Smooth muscle cell (in vitro differentiated cells): Measurements from ENCODE around the gene SLC4A11. TPM values are rescaled to one million over a fixed set of nuclear protein-coding genes. Genes with fewer than 3 reads are reported as not detected.

Experiments used
- DNase-seq: peaks from one replicate; lab custom pipeline; 2025; ENCODE audit not compliant: unreplicated experiment; lab: John Stamatoyannopoulos, UW
- H2AFZ ChIP-seq: fragments of 200-600 bp; sonication (generic); 2 replicates; pipeline ENCODE4 v1.6.0; 2016; ENCODE audit warnings: antibody characterized with exemption, low read depth, mild to moderate bottlenecking
- H3F3A ChIP-seq: fragments of 200-600 bp; sonication (generic); 2 replicates; pipeline ENCODE4 v1.6.0; 2017; ENCODE audit warnings: antibody characterized with exemption, low read depth
- H3K27ac ChIP-seq: fragments of 200-600 bp; sonication (generic); 2 replicates; pipeline ENCODE4 v1.5.1; 2016; ENCODE audit warnings: low read depth, mild to moderate bottlenecking
- H3K27me3 ChIP-seq: fragments of 200-600 bp; sonication (generic); 2 replicates; pipeline ENCODE4 v1.6.1; 2016; ENCODE audit warnings: low read depth, mild to moderate bottlenecking
- H3K36me3 ChIP-seq: fragments of 200-600 bp; sonication (generic); 2 replicates; pipeline ENCODE4 v1.5.1; 2016; ENCODE audit warnings: low read depth
- H3K4me1 ChIP-seq: fragments of 200-600 bp; sonication (generic); 2 replicates; pipeline ENCODE4 v1.5.1; 2016; ENCODE audit warnings: low read depth
- H3K4me2 ChIP-seq: fragments of 200-600 bp; sonication (generic); 2 replicates; pipeline ENCODE4 v1.6.0; 2016; ENCODE audit warnings: mild to moderate bottlenecking
- H3K4me3 ChIP-seq: fragments of 200-600 bp; sonication (generic); 2 replicates; pipeline ENCODE4 v1.5.1; 2016; ENCODE audit warnings: mild to moderate bottlenecking
- H3K79me2 ChIP-seq: fragments of 200-600 bp; sonication (generic); 2 replicates; pipeline ENCODE4 v1.6.0; 2016; ENCODE audit warnings: low read depth, mild to moderate bottlenecking
- H3K9ac ChIP-seq: fragments of 200-600 bp; sonication (generic); 2 replicates; pipeline ENCODE4 v1.6.0; 2016; ENCODE audit warnings: low read depth
- H3K9me3 ChIP-seq: fragments of 200-600 bp; sonication (generic); replicated peaks from 2 replicates; pipeline ENCODE4 v1.5.1; 2016; ENCODE audit warnings: low read depth
- H4K20me1 ChIP-seq: fragments of 200-600 bp; sonication (generic); 2 replicates; pipeline ENCODE4 v1.6.0; 2016; ENCODE audit warnings: low read depth
- CTCF ChIP-seq: fragments of 200-600 bp; sonication (generic); IDR thresholded peaks from 2 replicates; pipeline ENCODE4 v1.5.1; 2017; ENCODE audit warnings: borderline replicate concordance, mild to moderate bottlenecking, antibody characterized with exemption; ENCODE audit not compliant: insufficient read depth, poor library complexity, severe bottlenecking
- WGBS: methylation state at CpG from one replicate; pipeline ENCODE4 v1.1.7; 2016; ENCODE audit warnings: low lambda C conversion rate; 5-methylcytosine and 5-hydroxymethylcytosine counted together
- polyA plus RNA-seq: library from polyadenylated mRNA; unstranded; fragments of >200 nt; fragmentation: Nextera tagmentation; extraction: Ambion mirVana; gene quantifications from 2 replicates; pipeline ENCODE4 v1.2.1, GENCODE V29; 2016
- total RNA-seq: library from RNA; depleted of rRNA; stranded (reverse); fragments of >200 nt; gene quantifications from 2 replicates; pipeline ENCODE4 v1.2.3, GENCODE V29; 2014

The SLC4A11 gene
- total and polyA plus RNA-seq, 2 experiments from 2014 or later, result 0.27 to 1.5 TPM

- no peak for DNase-seq
- H3K27me3 ChIP-seq, result no peaks in the 10 kb centered on the region
- H3K4me1 ChIP-seq, result no peaks in the 10 kb centered on the region
- H3F3A ChIP-seq, result no peaks in the 10 kb centered on the region
- H3K9ac ChIP-seq, result no peak overlapping the region
- no peak overlapping the region for H3K4me2 ChIP-seq
- H3K27ac ChIP-seq, result no peak overlapping the region
- H3K4me3 ChIP-seq, result no peak overlapping the region
- H3K9me3 ChIP-seq, result no peaks in the 10 kb centered on the region
- no peak overlapping the region for H2AFZ ChIP-seq
- TF ChIP-seq CTCF, result no peak
- 97% methylated on average over 18 of the region's 18 CpGs for WGBS
- H3K79me2 ChIP-seq, result no peaks in the 10 kb centered on the region
- H3K36me3 ChIP-seq, result no peaks in the 10 kb centered on the region
- no peaks in the 10 kb centered on the region for H4K20me1 ChIP-seq
Observed at GRCh38 chr20:3192226-3193015, 46.6 kb downstream of the SLC4A11 start.

GRCh38 chr20:3190681-3191111 lies 48.3 kb downstream of the SLC4A11 start:
- no peaks in the 10 kb centered on the region for H3K36me3 ChIP-seq

GRCh38 chr20:3189561-3190131 lies 49.3 kb downstream of the SLC4A11 start:
- H3K9ac ChIP-seq, result no peak overlapping the region
- no peaks in the 10 kb centered on the region for H3K27me3 ChIP-seq
- H3K79me2 ChIP-seq, result no peaks in the 10 kb centered on the region
- no peak overlapping the region for H3K4me3 ChIP-seq
- H3K27ac ChIP-seq, result no peak overlapping the region
- no peak for TF ChIP-seq CTCF
- no peaks in the 10 kb centered on the region for H3K9me3 ChIP-seq
- H3K36me3 ChIP-seq, result no peaks in the 10 kb centered on the region
- H3K4me1 ChIP-seq, result no peaks in the 10 kb centered on the region
- H2AFZ ChIP-seq, result no peak overlapping the region
- no peak for DNase-seq
- H3K4me2 ChIP-seq, result no peak overlapping the region
- 96% methylated on average over 4 of the region's 4 CpGs for WGBS
- H3F3A ChIP-seq, result no peaks in the 10 kb centered on the region
- no peaks in the 10 kb centered on the region for H4K20me1 ChIP-seq

More at GRCh38 chr20:3190681-3191111, 48.3 kb downstream of the SLC4A11 start:
- Histone ChIP-seq H4K20me1 (no peaks in the 10 kb centered on the region), H3K4me3 (no peak overlapping the region), H3K27ac (no peak overlapping the region), H3K79me2 (no peaks in the 10 kb centered on the region), H3K9me3 (no peaks in the 10 kb centered on the region), H3K9ac (no peak overlapping the region), H2AFZ (no peak overlapping the region), H3K27me3 (no peaks in the 10 kb centered on the region), H3K4me2 (no peak overlapping the region), H3K4me1 (no peaks in the 10 kb centered on the region), H3F3A (no peaks in the 10 kb centered on the region)
- TF ChIP-seq CTCF, result no peak
- no peak for DNase-seq
- WGBS, result 98% methylated on average over 14 of the region's 14 CpGs
